ENCODE data around the gene FRMD4A.

DNA sequence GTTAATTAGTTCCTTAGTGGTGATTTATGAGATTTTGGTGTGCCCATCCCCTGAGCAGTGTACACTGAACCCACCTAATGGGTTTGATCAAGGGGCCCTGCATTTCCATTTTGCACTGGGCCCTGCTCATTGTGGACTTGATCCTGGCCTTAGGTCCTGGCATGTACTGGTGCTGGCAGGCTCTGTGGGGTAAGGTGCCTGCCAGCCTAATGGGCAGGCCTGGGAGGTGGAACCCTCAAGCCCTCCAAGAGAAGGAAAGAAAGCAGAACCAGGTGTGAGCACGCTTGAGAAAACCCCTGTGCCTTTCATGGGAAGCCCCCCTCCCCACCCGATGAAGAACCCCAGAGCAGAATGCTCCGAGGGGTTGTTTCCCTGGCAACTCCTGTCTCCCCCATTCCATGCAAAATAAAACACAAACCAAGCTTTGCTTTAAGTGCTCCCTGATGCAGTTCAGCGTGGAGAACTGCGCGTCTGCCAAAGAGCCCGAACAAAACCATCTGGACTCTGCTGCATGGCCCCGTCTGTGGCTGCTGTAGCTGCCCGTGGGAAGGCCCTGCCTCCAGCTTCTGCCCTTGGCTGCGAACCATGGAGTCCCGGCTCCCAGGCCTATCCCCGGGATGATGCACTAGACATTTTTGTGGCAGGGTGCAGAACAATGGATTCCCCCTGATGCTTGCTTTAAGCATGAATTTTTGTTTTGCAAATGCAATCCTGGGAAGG lies 620.6 kb downstream of the FRMD4A start:
- TF ChIP-seq EZH2 (optimal IDR thresholded peaks at IDR 0.05; ENCODE audit: low read depth, low read length) (no peak), EZH2phosphoT487 (IDR thresholded peaks at IDR 0.05; ENCODE audit: low read length) (no peak)
- TF ChIP-seq, protein P1, sequence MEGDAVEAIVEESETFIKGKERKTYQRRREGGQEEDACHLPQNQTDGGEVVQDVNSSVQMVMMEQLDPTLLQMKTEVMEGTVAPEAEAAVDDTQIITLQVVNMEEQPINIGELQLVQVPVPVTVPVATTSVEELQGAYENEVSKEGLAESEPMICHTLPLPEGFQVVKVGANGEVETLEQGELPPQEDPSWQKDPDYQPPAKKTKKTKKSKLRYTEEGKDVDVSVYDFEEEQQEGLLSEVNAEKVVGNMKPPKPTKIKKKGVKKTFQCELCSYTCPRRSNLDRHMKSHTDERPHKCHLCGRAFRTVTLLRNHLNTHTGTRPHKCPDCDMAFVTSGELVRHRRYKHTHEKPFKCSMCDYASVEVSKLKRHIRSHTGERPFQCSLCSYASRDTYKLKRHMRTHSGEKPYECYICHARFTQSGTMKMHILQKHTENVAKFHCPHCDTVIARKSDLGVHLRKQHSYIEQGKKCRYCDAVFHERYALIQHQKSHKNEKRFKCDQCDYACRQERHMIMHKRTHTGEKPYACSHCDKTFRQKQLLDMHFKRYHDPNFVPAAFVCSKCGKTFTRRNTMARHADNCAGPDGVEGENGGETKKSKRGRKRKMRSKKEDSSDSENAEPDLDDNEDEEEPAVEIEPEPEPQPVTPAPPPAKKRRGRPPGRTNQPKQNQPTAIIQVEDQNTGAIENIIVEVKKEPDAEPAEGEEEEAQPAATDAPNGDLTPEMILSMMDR (IDR thresholded peaks at IDR 0.05; ENCODE audit: low read length): no peak

Data from MM.1S (cell line).